Measurements from ENCODE around the gene PKNOX2.
"Not testable (repeated sequence)": the region's sequence is repeated elsewhere in the genome, so short reads cannot be mapped to it uniquely, and the experiment has no call there.

Gene PKNOX2

GRCh38 chr11:125218336-125218735 lies 53.8 kb downstream of the PKNOX2 start:
- Histone ChIP-seq H3K4me1 (ENCODE audit: low read length) (no peaks in the 10 kb centered on the region), H3K27ac (ENCODE audit: low read length) (no peak overlapping the region), H3K4me3 (ENCODE audit: low read length) (no peak overlapping the region), H3K27me3 (ENCODE audit: low read depth, low read length) (peaks cover 26% of the 10 kb centered on the region), H2AFZ (ENCODE audit: low read depth, low read length) (no peak overlapping the region), H4K20me1 (ENCODE audit: insufficient read depth, low read length) (no peaks in the 10 kb centered on the region), H3K9ac (ENCODE audit: low read length) (no peak overlapping the region), H3K36me3 (replicated peaks; ENCODE audit: low read depth, low read length) (no peaks in the 10 kb centered on the region), H3K4me2 (ENCODE audit: low read length) (no peak overlapping the region), H3K9me3 (ENCODE audit: insufficient read depth, low read length) (no peaks in the 10 kb centered on the region), H3K79me2 (ENCODE audit: low read length) (no peaks in the 10 kb centered on the region)
- no peak for TF ChIP-seq EZH2phosphoT487 (IDR thresholded peaks at IDR 0.05; ENCODE audit: low read depth)
- no peak for TF ChIP-seq CTCF (IDR thresholded peaks at IDR 0.05; ENCODE audit: low read depth, low read length)

- peaks cover 26% of the 10 kb centered on the region for H3K27me3 ChIP-seq (ENCODE audit: low read depth, low read length)
- TF ChIP-seq EZH2phosphoT487 (IDR thresholded peaks at IDR 0.05; ENCODE audit: low read depth) = no peak
- TF ChIP-seq CTCF (IDR thresholded peaks at IDR 0.05; ENCODE audit: low read depth, low read length) = no peak
- no peaks in the 10 kb centered on the region for H3K36me3 ChIP-seq (replicated peaks; ENCODE audit: low read depth, low read length)
- no peak overlapping the region for H2AFZ ChIP-seq (ENCODE audit: low read depth, low read length)
- no peak overlapping the region for H3K9ac ChIP-seq (ENCODE audit: low read length)
- no peaks in the 10 kb centered on the region for H3K9me3 ChIP-seq (ENCODE audit: insufficient read depth, low read length)
- no peak overlapping the region for H3K27ac ChIP-seq (ENCODE audit: low read length)
- H3K4me2 ChIP-seq (ENCODE audit: low read length) = no peak overlapping the region
- no peaks in the 10 kb centered on the region for H3K79me2 ChIP-seq (ENCODE audit: low read length)
- H4K20me1 ChIP-seq (ENCODE audit: insufficient read depth, low read length) = no peaks in the 10 kb centered on the region
- H3K4me1 ChIP-seq (ENCODE audit: low read length) = no peaks in the 10 kb centered on the region
- no peak overlapping the region for H3K4me3 ChIP-seq (ENCODE audit: low read length)
Measured at GRCh38 chr11:125221461-125221860, 56.9 kb downstream of the PKNOX2 start.

- Histone ChIP-seq H3K9ac (ENCODE audit: low read length) (no peak overlapping the region), H3K27me3 (ENCODE audit: low read depth, low read length) (peaks cover 30% of the 10 kb centered on the region), H4K20me1 (ENCODE audit: insufficient read depth, low read length) (no peaks in the 10 kb centered on the region), H2AFZ (ENCODE audit: low read depth, low read length) (no peak overlapping the region), H3K4me3 (ENCODE audit: low read length) (no peak overlapping the region), H3K79me2 (ENCODE audit: low read length) (no peaks in the 10 kb centered on the region), H3K36me3 (replicated peaks; ENCODE audit: low read depth, low read length) (no peaks in the 10 kb centered on the region), H3K27ac (ENCODE audit: low read length) (no peak overlapping the region), H3K9me3 (ENCODE audit: insufficient read depth, low read length) (no peaks in the 10 kb centered on the region), H3K4me1 (ENCODE audit: low read length) (no peaks in the 10 kb centered on the region), H3K4me2 (ENCODE audit: low read length) (no peak overlapping the region)
- TF ChIP-seq CTCF (IDR thresholded peaks at IDR 0.05; ENCODE audit: low read depth, low read length) = no peak
- no peak for TF ChIP-seq EZH2phosphoT487 (IDR thresholded peaks at IDR 0.05; ENCODE audit: low read depth)
Measured at GRCh38 chr11:125222494-125222893, 57.9 kb downstream of the PKNOX2 start.

GRCh38 chr11:125223161-125223560 lies 58.6 kb downstream of the PKNOX2 start:
- not testable (repeated sequence) for H3K4me2 ChIP-seq (ENCODE audit: low read length); H4K20me1 ChIP-seq (ENCODE audit: insufficient read depth, low read length); H3K4me1 ChIP-seq (ENCODE audit: low read length); H3K4me3 ChIP-seq (ENCODE audit: low read length); H3K27ac ChIP-seq (ENCODE audit: low read length); H2AFZ ChIP-seq (ENCODE audit: low read depth, low read length); H3K9me3 ChIP-seq (ENCODE audit: insufficient read depth, low read length); H3K79me2 ChIP-seq (ENCODE audit: low read length); H3K9ac ChIP-seq (ENCODE audit: low read length); H3K36me3 ChIP-seq (replicated peaks; ENCODE audit: low read depth, low read length)
- peaks cover 27% of the 10 kb centered on the region for H3K27me3 ChIP-seq (ENCODE audit: low read depth, low read length)

GRCh38 chr11:125223901-125224361 lies 59.4 kb downstream of the PKNOX2 start:
- no peaks in the 10 kb centered on the region for H3K9me3 ChIP-seq (ENCODE audit: insufficient read depth, low read length)
- H3K36me3 ChIP-seq (replicated peaks; ENCODE audit: low read depth, low read length) = no peaks in the 10 kb centered on the region
- peaks cover 23% of the 10 kb centered on the region for H3K27me3 ChIP-seq (ENCODE audit: low read depth, low read length)
- no peaks in the 10 kb centered on the region for H3K79me2 ChIP-seq (ENCODE audit: low read length)
- H4K20me1 ChIP-seq (ENCODE audit: insufficient read depth, low read length) = no peaks in the 10 kb centered on the region
- no peak overlapping the region for H3K9ac ChIP-seq (ENCODE audit: low read length)
- H2AFZ ChIP-seq (ENCODE audit: low read depth, low read length) = no peak overlapping the region
- H3K4me2 ChIP-seq (ENCODE audit: low read length) = no peak overlapping the region
- H3K4me3 ChIP-seq (ENCODE audit: low read length) = no peak overlapping the region
- H3K4me1 ChIP-seq (ENCODE audit: low read length) = no peaks in the 10 kb centered on the region
- TF ChIP-seq EZH2phosphoT487 (IDR thresholded peaks at IDR 0.05; ENCODE audit: low read depth) = no peak
- H3K27ac ChIP-seq (ENCODE audit: low read length) = no peak overlapping the region
